ENCODE measurements around the gene CACNG5.

Gene CACNG5

GRCh38 chr17:66811683-66812054 is 23.2 kb upstream of the CACNG5 start:
- Mint-ChIP-seq H3K27me3 (no peaks in the 10 kb centered on the region), H3K27ac (peak overlapping the region in 1 of 2 donors; percentile 83), H3K9me3 (no peaks in the 10 kb centered on the region), H3K4me1 (peaks cover 18% of the 10 kb centered on the region), H3K4me3 (no peak overlapping the region)
- no peak for ATAC-seq
- no peak for DNase-seq

- no peak for DNase-seq
- Mint-ChIP-seq H3K4me1 (peaks cover 9% of the 10 kb centered on the region), H3K4me3 (no peak overlapping the region), H3K27ac (peak overlapping the region in 1 of 2 donors; percentile 75), H3K9me3 (peaks cover 3% of the 10 kb centered on the region in 2 donors), H3K27me3 (no peaks in the 10 kb centered on the region)
- peak; percentile 45 for ATAC-seq
These were observed 22.3 kb upstream of the CACNG5 start for GRCh38 chr17:66812571-66812970.

- no peak for DNase-seq
- Mint-ChIP-seq H3K4me1 (peaks cover 2% of the 10 kb centered on the region), H3K27me3 (no peaks in the 10 kb centered on the region), H3K9me3 (peaks cover 3 to 10% of the 10 kb centered on the region in 2 donors), H3K27ac (peak overlapping the region in 1 of 2 donors; percentile 81), H3K4me3 (no peak overlapping the region)
- ATAC-seq: no peak
These were observed 21.6 kb upstream of the CACNG5 start for GRCh38 chr17:66813296-66813695.

DNA sequence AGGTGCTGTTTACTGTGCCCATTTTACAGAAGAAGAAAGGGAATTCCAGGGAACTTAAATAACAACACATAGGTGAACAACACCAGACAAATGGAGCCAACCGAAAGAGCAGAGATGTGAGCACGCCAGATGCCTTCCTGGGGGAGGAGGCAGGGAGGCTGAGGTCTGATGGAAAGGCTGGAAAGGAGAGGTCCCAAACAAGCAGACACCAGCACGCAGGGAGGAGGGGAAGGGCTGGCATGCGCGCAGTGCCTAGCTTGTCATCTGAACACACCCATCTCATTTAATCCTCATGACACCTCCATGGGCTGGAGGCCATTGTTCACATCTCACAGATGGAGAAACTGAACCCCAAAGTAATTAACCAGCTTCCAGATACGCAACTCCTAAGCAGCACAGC is 20.9 kb upstream of the CACNG5 start:
- ATAC-seq: no peak
- no peaks in the 10 kb centered on the region for H3K27me3 Mint-ChIP-seq
- peak overlapping the region in 1 of 2 donors; percentile 2 for H3K27ac Mint-ChIP-seq
- H3K4me1 Mint-ChIP-seq: no peaks in the 10 kb centered on the region
- no peak for DNase-seq
- H3K4me3 Mint-ChIP-seq: no peak overlapping the region
- H3K9me3 Mint-ChIP-seq: peaks cover 3 to 14% of the 10 kb centered on the region in 2 donors

GRCh38 chr17:66814570-66814969 is 20.3 kb upstream of the CACNG5 start:
- DNase-seq (no peak), ATAC-seq (no peak)
- no peak overlapping the region for H3K27ac Mint-ChIP-seq
- no peak overlapping the region for H3K4me3 Mint-ChIP-seq
- H3K27me3 Mint-ChIP-seq: no peaks in the 10 kb centered on the region
- no peaks in the 10 kb centered on the region for H3K4me1 Mint-ChIP-seq
- peaks cover 3 to 14% of the 10 kb centered on the region in 2 donors for H3K9me3 Mint-ChIP-seq

GRCh38 chr17:66817750-66818149 is 17.2 kb upstream of the CACNG5 start:
- Mint-ChIP-seq H3K27me3 (no peaks in the 10 kb centered on the region), H3K27ac (no peak overlapping the region), H3K4me1 (no peaks in the 10 kb centered on the region), H3K9me3 (peaks cover 3 to 14% of the 10 kb centered on the region in 2 donors), H3K4me3 (no peak overlapping the region)
- DNase-seq (no peak), ATAC-seq (no peak)

DNA sequence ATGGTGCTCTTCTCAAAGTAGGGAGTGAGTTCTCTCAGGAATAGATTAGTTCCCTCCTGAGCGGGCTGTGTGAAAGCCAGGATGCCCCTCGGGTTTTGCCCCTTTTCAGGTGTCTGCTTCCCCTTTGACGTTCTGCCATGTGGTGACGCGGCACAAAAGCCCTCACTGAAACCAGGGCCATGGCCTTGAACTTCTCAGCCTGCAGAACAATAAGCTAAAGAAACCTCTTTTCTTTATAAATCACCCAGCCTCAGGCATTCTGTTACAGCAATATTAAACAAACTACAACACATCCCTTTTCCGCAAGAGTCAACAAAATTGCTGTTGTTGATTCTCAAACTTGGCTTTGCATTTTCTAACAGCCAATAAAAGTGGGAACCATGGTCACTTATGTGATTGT is 15.5 kb upstream of the CACNG5 start:
- Mint-ChIP-seq H3K27ac (peak overlapping the region in 1 of 2 donors; percentile 54), H3K4me3 (no peak overlapping the region), H3K27me3 (no peaks in the 10 kb centered on the region), H3K4me1 (no peaks in the 10 kb centered on the region), H3K9me3 (peaks cover 3 to 14% of the 10 kb centered on the region in 2 donors)
- DNase-seq: no peak
- ATAC-seq: no peak

DNA sequence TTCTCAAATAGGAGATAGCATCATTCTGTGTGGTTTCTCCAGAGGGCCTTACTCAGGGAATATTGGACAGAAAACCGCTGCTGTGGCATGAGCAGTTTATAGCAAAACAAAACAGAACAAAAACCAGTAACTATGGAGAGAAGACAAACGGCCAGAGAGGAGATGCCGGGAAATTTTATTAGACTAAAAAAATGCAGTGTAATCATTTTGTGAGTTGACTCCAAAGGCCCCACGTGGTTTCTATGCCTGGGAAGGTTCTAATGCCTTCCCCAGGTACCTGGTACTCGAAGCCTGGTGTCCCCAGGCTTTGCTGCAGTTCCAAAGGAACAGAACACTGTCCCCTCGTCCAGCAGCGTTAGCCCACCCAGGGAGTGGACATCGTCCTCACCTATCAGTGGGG is 12.9 kb upstream of the CACNG5 start:
- H3K4me1 Mint-ChIP-seq: no peaks in the 10 kb centered on the region
- no peaks in the 10 kb centered on the region for H3K27me3 Mint-ChIP-seq
- no peak for DNase-seq
- peaks cover 3 to 14% of the 10 kb centered on the region in 2 donors for H3K9me3 Mint-ChIP-seq
- no peak overlapping the region for H3K27ac Mint-ChIP-seq
- no peak overlapping the region for H3K4me3 Mint-ChIP-seq
- no peak for ATAC-seq

DNA sequence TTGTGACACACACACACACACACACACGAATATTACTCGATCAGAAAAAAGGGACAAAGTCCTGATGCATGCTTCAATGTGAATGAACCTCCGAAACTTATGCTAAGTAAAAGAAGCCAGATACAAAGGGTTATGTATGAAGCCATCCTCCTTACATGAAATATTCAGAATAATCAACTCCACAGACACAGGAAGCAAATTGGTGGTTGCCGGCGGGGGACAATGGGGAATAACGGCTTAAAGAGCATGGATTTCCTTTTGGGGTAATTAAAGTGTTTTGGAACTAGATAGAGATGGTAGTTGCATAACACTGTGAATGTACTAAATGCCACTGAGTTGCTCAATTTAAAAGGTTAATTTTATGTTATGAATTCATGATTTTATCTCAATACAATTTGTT is 8.1 kb upstream of the CACNG5 start:
- Mint-ChIP-seq H3K4me1 (peaks cover 7% of the 10 kb centered on the region), H3K4me3 (no peak overlapping the region), H3K27ac (no peak overlapping the region), H3K9me3 (no peaks in the 10 kb centered on the region), H3K27me3 (peaks cover 35% of the 10 kb centered on the region)
- ATAC-seq (no peak), DNase-seq (no peak)

- H3K4me3 Mint-ChIP-seq: no peak overlapping the region
- no peaks in the 10 kb centered on the region for H3K9me3 Mint-ChIP-seq
- peak; percentile 48 for ATAC-seq
- H3K4me1 Mint-ChIP-seq: peaks cover 7% of the 10 kb centered on the region
- no peak overlapping the region for H3K27ac Mint-ChIP-seq
- no peak for DNase-seq
- peaks cover 60% of the 10 kb centered on the region for H3K27me3 Mint-ChIP-seq
These were observed 5.5 kb upstream of the CACNG5 start for GRCh38 chr17:66829386-66829864.

DNA sequence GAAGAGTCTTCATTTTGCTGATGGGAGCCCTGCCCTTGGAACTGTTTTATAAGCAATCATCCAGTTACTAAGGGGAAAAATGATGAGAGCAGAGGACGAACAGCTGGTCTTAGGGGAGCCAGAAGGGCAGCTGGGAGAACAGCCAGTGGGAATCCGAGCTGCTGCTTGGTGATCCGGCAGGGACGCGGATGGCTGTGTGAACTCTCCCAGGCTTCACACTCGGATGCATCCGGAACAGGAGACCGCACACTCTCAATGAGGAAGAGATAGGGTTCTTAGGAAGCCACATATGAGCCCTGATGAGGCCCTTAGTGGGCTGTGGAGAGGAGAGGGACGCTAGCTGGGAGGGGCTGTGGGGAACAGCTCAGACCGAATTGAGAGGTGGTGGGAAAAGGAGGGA is 5.0 kb upstream of the CACNG5 start:
- Mint-ChIP-seq H3K4me3 (no peak overlapping the region), H3K27ac (peak overlapping the region in 1 of 2 donors; percentile 42), H3K9me3 (no peaks in the 10 kb centered on the region), H3K27me3 (peaks cover 63% of the 10 kb centered on the region), H3K4me1 (peaks cover 7% of the 10 kb centered on the region)
- DNase-seq (no peak), ATAC-seq (no peak)

DNA sequence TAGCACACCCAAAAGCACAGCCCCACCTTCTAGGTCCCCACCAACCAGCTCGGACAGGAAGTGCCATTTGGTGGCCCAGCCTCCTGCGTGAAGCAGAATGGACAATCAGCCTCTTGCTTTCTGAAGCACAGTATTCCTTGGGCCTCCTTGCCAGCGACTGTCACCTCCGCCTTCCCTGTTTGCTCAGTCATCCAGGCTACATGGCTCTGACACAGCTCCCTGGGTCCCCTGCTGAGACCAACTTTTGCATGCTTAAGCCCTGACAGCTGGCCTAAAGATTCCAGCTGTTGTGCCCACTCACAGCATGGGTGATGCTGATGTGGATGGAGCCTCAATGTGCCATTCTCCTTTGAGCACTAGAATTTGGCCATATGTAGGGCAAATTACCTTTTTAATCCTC is 4.5 kb upstream of the CACNG5 start:
- Mint-ChIP-seq H3K9me3 (no peaks in the 10 kb centered on the region), H3K27ac (no peak overlapping the region), H3K27me3 (peaks cover 65% of the 10 kb centered on the region), H3K4me1 (peaks cover 7% of the 10 kb centered on the region), H3K4me3 (no peak overlapping the region)
- no peak for ATAC-seq
- DNase-seq: no peak

DNA sequence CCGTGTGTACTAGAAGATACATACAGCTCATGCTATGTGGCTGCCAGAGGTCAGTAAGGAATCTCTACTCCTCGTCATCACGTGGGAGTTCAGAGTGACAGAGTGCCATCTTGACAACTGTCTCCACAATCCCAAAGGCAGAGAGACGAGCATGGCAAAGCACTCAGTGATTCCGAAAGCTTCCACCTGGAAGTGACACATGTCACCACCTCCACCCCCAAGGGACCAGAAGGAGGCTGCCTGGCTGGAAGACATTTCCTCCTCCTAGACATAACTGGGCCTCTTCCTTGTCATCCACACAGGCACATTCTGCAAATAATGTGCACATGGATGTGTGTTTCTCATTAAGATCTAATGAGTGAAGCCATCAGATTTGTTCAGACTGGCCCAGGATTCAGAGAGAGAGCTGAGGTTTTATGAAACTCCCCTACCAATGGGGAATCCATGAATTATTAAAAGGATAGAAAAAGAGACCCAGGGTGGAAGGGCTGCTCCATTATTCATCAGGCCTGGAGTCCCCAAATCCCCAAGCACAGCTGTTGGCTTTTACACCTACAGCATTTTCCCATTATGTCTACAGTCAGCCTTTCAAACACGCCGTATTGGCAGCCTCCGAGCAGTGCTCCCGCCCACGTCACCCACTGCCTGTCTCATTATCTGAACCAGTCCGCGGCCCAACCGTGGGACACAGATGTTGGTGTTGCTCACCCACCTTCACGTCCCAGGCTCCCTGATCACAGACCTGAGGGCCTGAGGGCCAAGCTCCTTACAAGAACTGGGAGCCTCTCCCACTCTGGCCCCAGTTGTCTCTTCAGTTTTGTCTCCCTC is 3.3 kb upstream of the CACNG5 start:
- Mint-ChIP-seq H3K9me3 (no peaks in the 10 kb centered on the region), H3K27me3 (peaks cover 77% of the 10 kb centered on the region), H3K4me3 (no peak overlapping the region), H3K27ac (no peak overlapping the region), H3K4me1 (peaks cover 7% of the 10 kb centered on the region)
- ATAC-seq (no peak), DNase-seq (no peak)

DNA sequence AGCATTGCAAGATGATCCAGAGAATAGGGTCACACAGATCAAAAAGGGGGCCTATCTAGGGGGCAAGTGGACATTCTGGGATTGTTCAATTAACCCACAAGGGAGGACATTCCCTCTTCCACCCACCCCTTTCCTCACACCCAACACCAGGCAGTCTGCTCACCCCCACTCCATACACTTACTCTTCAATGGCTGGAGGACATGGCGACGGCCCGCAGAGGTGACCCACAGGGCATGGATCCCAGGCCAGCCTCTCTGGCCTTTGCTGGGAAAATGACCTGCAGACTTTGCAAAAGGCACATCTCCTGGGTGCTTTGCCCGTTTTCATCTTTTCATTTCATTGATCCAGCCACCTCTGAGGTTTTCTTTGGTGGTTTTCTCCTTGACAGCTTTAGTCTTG is 1.7 kb upstream of the CACNG5 start:
- Mint-ChIP-seq H3K4me3 (no peak overlapping the region), H3K9me3 (no peaks in the 10 kb centered on the region), H3K27me3 (peaks cover 82% of the 10 kb centered on the region), H3K4me1 (peaks cover 7% of the 10 kb centered on the region), H3K27ac (no peak overlapping the region)
- DNase-seq (no peak), ATAC-seq (no peak)

GRCh38 chr17:66834426-66834918 is 445 bp upstream of the CACNG5 start:
- DNase-seq: no peak
- peaks cover 7% of the 10 kb centered on the region for H3K4me1 Mint-ChIP-seq
- H3K27ac Mint-ChIP-seq: no peak overlapping the region
- no peaks in the 10 kb centered on the region for H3K9me3 Mint-ChIP-seq
- peaks cover 82% of the 10 kb centered on the region for H3K27me3 Mint-ChIP-seq
- no peak overlapping the region for H3K4me3 Mint-ChIP-seq
- no peak for ATAC-seq

- ATAC-seq: no peak
- no peak overlapping the region for H3K4me3 Mint-ChIP-seq
- H3K9me3 Mint-ChIP-seq: no peaks in the 10 kb centered on the region
- no peak overlapping the region for H3K27ac Mint-ChIP-seq
- DNase-seq: no peak
- no peaks in the 10 kb centered on the region for H3K4me1 Mint-ChIP-seq
- H3K27me3 Mint-ChIP-seq: peaks cover 81% of the 10 kb centered on the region
These were observed 559 bp downstream of the CACNG5 start for GRCh38 chr17:66835476-66835875.
